Epithelial cell of esophagus (primary cell): Measurements from ENCODE around the gene FHIT.

Source experiments
- DNase-seq: peaks from one replicate; pipeline ENCODE4 v3.0.0; 2010; ENCODE audit warnings: low read depth
- H3K4me3 ChIP-seq: 2 replicates; pipeline ENCODE4 v1.5.1; 2011; ENCODE audit warnings: mild to moderate bottlenecking, low read length, control low read depth
- TF ChIP-seq, protein P1 (sequence below): IDR thresholded peaks from 2 replicates; pipeline ENCODE4 v1.5.1; 2011; ENCODE audit warnings: low read depth, mild to moderate bottlenecking, low read length, control low read depth, inconsistent platforms; ENCODE audit not compliant: insufficient read depth; ENCODE audit errors: missing control alignments

Gene FHIT

GRCh38 chr3:60281970-60282369, 969.3 kb downstream of the FHIT start:
- TF ChIP-seq, protein P1, sequence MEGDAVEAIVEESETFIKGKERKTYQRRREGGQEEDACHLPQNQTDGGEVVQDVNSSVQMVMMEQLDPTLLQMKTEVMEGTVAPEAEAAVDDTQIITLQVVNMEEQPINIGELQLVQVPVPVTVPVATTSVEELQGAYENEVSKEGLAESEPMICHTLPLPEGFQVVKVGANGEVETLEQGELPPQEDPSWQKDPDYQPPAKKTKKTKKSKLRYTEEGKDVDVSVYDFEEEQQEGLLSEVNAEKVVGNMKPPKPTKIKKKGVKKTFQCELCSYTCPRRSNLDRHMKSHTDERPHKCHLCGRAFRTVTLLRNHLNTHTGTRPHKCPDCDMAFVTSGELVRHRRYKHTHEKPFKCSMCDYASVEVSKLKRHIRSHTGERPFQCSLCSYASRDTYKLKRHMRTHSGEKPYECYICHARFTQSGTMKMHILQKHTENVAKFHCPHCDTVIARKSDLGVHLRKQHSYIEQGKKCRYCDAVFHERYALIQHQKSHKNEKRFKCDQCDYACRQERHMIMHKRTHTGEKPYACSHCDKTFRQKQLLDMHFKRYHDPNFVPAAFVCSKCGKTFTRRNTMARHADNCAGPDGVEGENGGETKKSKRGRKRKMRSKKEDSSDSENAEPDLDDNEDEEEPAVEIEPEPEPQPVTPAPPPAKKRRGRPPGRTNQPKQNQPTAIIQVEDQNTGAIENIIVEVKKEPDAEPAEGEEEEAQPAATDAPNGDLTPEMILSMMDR, result no peak
- H3K4me3 ChIP-seq, result no peak overlapping the region
- DNase-seq, result no peak

DNA sequence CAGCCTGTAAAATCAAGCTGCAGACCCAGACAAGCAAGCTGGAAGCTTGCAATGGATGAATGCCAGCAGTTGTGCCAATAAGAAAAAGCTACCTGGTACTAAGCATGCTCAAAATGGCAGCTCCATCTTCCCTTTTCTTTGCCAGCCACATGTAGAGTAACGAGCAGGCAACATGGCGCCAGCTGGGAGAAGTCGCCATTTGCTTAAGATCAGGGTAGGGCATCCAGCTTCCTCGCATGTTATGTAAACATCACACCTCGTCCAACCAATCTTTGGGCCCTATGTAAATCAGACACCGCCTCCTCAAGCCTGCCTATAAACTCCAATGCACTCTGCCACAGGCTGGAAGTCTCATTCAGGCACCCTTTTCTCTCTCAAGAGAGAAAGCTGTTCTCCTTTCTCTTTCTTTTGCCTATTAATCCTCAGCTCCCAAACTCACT, 973.9 kb downstream of the FHIT start:
- TF ChIP-seq, protein P1, result no peak
- DNase-seq, result no peak
- no peak overlapping the region for H3K4me3 ChIP-seq

DNA sequence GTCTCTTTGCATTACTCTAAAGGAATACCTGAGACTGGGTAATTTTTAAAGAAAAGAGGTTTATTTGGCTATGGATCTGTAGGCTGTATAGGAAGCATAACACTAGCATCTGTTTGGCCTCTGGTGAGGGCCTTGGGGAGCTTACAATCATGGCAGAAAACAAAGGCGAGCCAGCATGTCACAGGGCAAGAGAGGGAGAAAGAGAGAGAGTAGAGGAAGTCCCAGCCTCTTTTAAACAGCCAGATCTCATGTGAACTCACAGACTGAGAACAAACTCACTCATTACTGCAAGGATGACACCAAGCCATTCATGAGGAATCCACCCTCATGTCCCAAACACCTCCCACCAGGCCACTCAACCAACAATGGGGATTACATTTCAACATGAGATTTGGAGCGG, 974.6 kb downstream of the FHIT start:
- TF ChIP-seq, protein P1, result no peak
- no peak overlapping the region for H3K4me3 ChIP-seq
- DNase-seq, result no peak

DNA sequence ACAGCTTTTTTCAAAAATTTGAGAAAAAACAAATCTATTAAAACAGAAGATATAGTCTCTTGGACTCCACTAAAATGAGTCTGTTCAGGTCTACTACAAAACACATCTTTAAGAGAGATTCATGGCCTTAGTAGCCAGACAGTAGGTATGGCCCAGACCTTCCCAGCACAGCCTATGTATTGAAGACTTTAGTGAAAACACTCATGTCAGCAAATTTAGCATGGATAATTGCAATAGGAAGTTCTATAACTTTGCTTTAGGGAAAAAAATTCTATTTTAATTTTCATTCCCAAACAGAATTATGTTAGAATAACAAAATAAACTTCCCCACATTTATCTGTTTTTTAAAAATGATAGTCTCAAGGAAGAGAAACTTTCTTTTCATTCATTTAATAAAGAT, 976.6 kb downstream of the FHIT start:
- DNase-seq, result no peak
- H3K4me3 ChIP-seq, result no peak overlapping the region
- TF ChIP-seq, protein P1, result no peak

DNA sequence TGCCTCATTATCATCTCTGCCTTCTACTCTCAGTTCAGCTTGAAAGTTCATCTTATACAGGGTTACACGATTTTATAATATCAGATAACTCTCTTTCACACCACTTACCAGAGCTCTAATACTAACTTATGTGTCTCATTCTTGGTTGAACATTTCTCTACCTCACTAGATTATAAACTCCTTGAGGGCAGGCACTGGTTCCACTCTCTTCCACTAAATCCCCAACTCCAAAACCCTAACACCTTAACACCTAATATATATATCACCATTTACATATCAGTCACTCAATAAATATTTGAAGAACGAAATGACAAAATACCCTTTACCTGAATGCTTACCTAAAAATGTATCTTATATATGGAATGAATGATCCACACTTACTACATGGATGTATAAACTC, 977.2 kb downstream of the FHIT start:
- H3K4me3 ChIP-seq, result no peak overlapping the region
- no peak for DNase-seq
- TF ChIP-seq, protein P1, result no peak

DNA sequence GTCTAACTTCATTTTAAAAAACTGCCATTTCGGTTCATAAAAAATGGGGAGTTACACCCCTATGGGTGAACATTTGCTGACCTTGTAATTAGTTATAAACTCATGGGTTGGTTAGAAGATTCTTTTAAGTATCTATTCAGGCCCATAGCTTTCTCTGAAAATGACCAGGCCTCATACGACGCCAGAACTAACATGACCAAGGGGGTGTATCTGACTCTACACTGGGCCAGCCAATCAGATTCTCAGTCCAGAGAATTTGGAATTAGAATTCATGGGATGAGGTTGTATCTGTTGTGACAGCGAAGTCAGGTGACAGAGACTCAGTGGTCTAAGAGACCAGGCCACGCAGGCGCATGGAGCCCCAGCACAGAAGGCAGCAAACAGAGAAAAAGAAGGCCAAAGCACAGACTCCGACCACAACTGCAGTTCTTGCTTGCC, 981.4 kb downstream of the FHIT start:
- no peak for DNase-seq

GRCh38 chr3:60269377-60269776, 981.9 kb downstream of the FHIT start:
- H3K4me3 ChIP-seq, result no peak overlapping the region

More for the DNA sequence above, 981.4 kb downstream of the FHIT start:
- H3K4me3 ChIP-seq, result no peak overlapping the region
- TF ChIP-seq, protein P1, result no peak

More at GRCh38 chr3:60269377-60269776, 981.9 kb downstream of the FHIT start:
- TF ChIP-seq, protein P1, result no peak
- no peak for DNase-seq
